CD4-positive, alpha-beta memory T cell (primary cell): Measurements from ENCODE around the gene RAD52. TPM values are rescaled to one million over a fixed set of nuclear protein-coding genes. Genes with fewer than 3 reads are reported as not detected.

ENCODE experiments used
- CTCF ChIA-PET: fragments of 350-600 bp; sonication (Branson Sonifier 250); formaldehyde crosslinking; loops from one replicate; lab custom pipeline; 2021; ENCODE audit warnings: inconsistent platforms; ENCODE audit not compliant: partially characterized antibody; lab: Charles Lee
- POLR2A ChIA-PET: fragments of 350-600 bp; sonication (Branson Sonifier 250); formaldehyde crosslinking; loops from one replicate; lab custom pipeline; 2021; ENCODE audit not compliant: partially characterized antibody; lab: Charles Lee
- DNase-seq, 5 donors: peaks; one replicate each; pipeline versions ENCODE4 v3.0.0 to v3.0.0-alpha.2; 2020 to 2022; ENCODE audit warnings: mixed read lengths in 1 of 5
- H3K27ac ChIP-seq: one replicate; pipeline ENCODE4 v1.7.0; 2013; ENCODE audit warnings: low read depth, low read length
- H3K27me3 ChIP-seq: 2 replicates; pipeline ENCODE4 v1.7.0; 2013; ENCODE audit warnings: mild to moderate bottlenecking, low read length, moderate library complexity; ENCODE audit not compliant: insufficient read depth
- H3K36me3 ChIP-seq: 2 replicates; pipeline ENCODE4 v1.7.0; 2013; ENCODE audit warnings: mild to moderate bottlenecking, low read length, moderate library complexity; ENCODE audit not compliant: insufficient read depth
- H3K4me1 ChIP-seq: 2 replicates; pipeline ENCODE4 v1.7.0; 2013; ENCODE audit warnings: mild to moderate bottlenecking, low read length, moderate library complexity; ENCODE audit not compliant: insufficient read depth
- H3K4me3 ChIP-seq, 2 donors: one replicate each; pipeline ENCODE4 v1.7.0; 2013; ENCODE audit warnings: low read length in 2 of 2, mild to moderate bottlenecking in 1 of 2
- H3K9me3 ChIP-seq, 2 donors: one replicate each; pipeline ENCODE4 v1.7.0; 2013; ENCODE audit warnings: low read length in 2 of 2, control low read depth in 1 of 2; ENCODE audit not compliant: control insufficient read depth in 1 of 2
- H3K27ac Mint-ChIP-seq, 7 donors: one replicate each; pipeline ENCODE4 v1.8.0; 2020 to 2021; ENCODE audit warnings: mixed read lengths in 7 of 7, mild to moderate bottlenecking in 6 of 7, inconsistent platforms in 3 of 7, moderate library complexity in 3 of 7
- H3K27me3 Mint-ChIP-seq, 2 donors: one replicate each; pipeline ENCODE4 v1.8.0; 2020 to 2021; ENCODE audit warnings: mixed read lengths in 2 of 2
- H3K36me3 Mint-ChIP-seq, 2 donors: one replicate each; pipeline ENCODE4 v1.8.0; 2020 to 2021; ENCODE audit warnings: mixed read lengths in 2 of 2, inconsistent platforms in 1 of 2, mild to moderate bottlenecking in 1 of 2
- H3K4me1 Mint-ChIP-seq, 4 donors: one replicate each; pipeline ENCODE4 v1.8.0; 2020 to 2021; ENCODE audit warnings: mixed read lengths in 4 of 4, mild to moderate bottlenecking in 1 of 4
- H3K4me3 Mint-ChIP-seq, 8 donors: one replicate each; pipeline ENCODE4 v1.8.0; 2020 to 2021; ENCODE audit warnings: mixed read lengths in 8 of 8, mild to moderate bottlenecking in 7 of 8, moderate library complexity in 6 of 8, inconsistent platforms in 3 of 8
- H3K9me3 Mint-ChIP-seq, 8 donors: one replicate each; pipeline ENCODE4 v1.8.0; 2020 to 2021; ENCODE audit warnings: mixed read lengths in 8 of 8, mild to moderate bottlenecking in 5 of 8, inconsistent platforms in 3 of 8, moderate library complexity in 1 of 8
- intact Hi-C: fragments of 100-400 bp; cut with micrococcal nuclease; formaldehyde crosslinking; loops from one replicate; pipeline ENCODE4 v1.15.1; 2023
- polyA plus RNA-seq, 2 donors: library from polyadenylated mRNA; unstranded; fragments of 300-500 nt; fragmentation: Illumina TruSeq; gene quantifications; one replicate each; pipeline ENCODE4 v1.2.3, GENCODE V29; 2021
- total RNA-seq, 2 experiments: library from RNA; stranded (reverse); gene quantifications; one replicate each; pipeline ENCODE4 v1.2.3, GENCODE V29; 2021

The RAD52 gene
- total and polyA plus RNA-seq, 4 experiments from 2014 or later = 0.26 to 31.5 (median 17.9) TPM

GRCh38 chr12:865614-866013 is 83.9 kb downstream of the RAD52 start:
- H3K27ac ChIP-seq = no peak overlapping the region
- H3K4me3 Mint-ChIP-seq = no peak overlapping the region
- H3K27me3 ChIP-seq = no peaks in the 10 kb centered on the region
- H3K4me3 ChIP-seq = no peak overlapping the region
- H3K27ac Mint-ChIP-seq = no peak overlapping the region
- H3K27me3 Mint-ChIP-seq = no peaks in the 10 kb centered on the region
- peaks cover 9 to 30% (median 16%) of the 10 kb centered on the region in 4 donors for H3K4me1 Mint-ChIP-seq
- peaks cover 37% of the 10 kb centered on the region for H3K36me3 ChIP-seq
- H3K9me3 Mint-ChIP-seq = no peaks in the 10 kb centered on the region
- no peaks in the 10 kb centered on the region for H3K9me3 ChIP-seq
- intact Hi-C loops = no loop called here
- peaks cover 12% of the 10 kb centered on the region for H3K4me1 ChIP-seq
- ChIA-PET POLR2A (no interaction called here), CTCF (no interaction called here)
- no peak for DNase-seq
- H3K36me3 Mint-ChIP-seq = peaks cover 31 to 72% of the 10 kb centered on the region in 2 donors

GRCh38 chr12:863285-863684 is 86.2 kb downstream of the RAD52 start:
- Mint-ChIP-seq H3K27me3 (no peaks in the 10 kb centered on the region), H3K9me3 (no peaks in the 10 kb centered on the region), H3K36me3 (peaks cover 40 to 75% of the 10 kb centered on the region in 2 donors), H3K4me3 (no peak overlapping the region), H3K27ac (peak overlapping the region in 1 of 7 donors; percentile 29), H3K4me1 (peaks cover 0 to 14% (median 7%) of the 10 kb centered on the region in 4 donors)
- no peaks in the 10 kb centered on the region for H3K27me3 ChIP-seq
- ChIA-PET POLR2A (no interaction called here), CTCF (interaction anchor here (1.8 kb wide), 1 partner anchor 287 kb away, joined by 4 read pairs; no protein-coding TSS in a partner anchor)
- no peak for DNase-seq
- no peaks in the 10 kb centered on the region for H3K9me3 ChIP-seq
- H3K4me1 ChIP-seq = no peaks in the 10 kb centered on the region
- H3K4me3 ChIP-seq = no peak overlapping the region
- intact Hi-C loops = no loop called here
- no peak overlapping the region for H3K27ac ChIP-seq
- H3K36me3 ChIP-seq = peaks cover 56% of the 10 kb centered on the region

GRCh38 chr12:862303-862911 is 87.1 kb downstream of the RAD52 start:
- POLR2A ChIA-PET = no interaction called here
- H3K36me3 ChIP-seq = peaks cover 56% of the 10 kb centered on the region

More at GRCh38 chr12:862303-862911, 87.1 kb downstream of the RAD52 start:
- H3K27ac Mint-ChIP-seq = peak overlapping the region in 4 of 7 donors; percentile 20 to 73 (median 60)
- H3K4me1 Mint-ChIP-seq = peaks cover 0 to 8% (median 6%) of the 10 kb centered on the region in 4 donors
- CTCF ChIA-PET = interaction anchor here (1.8 to 3.5 kb wide), 2 partner anchors 46 to 287 kb away, joined by 4 to 9 read pairs; no protein-coding TSS in a partner anchor
- DNase-seq = no peak
- no peaks in the 10 kb centered on the region for H3K9me3 Mint-ChIP-seq
- Histone ChIP-seq H3K4me1 (no peaks in the 10 kb centered on the region), H3K9me3 (no peaks in the 10 kb centered on the region), H3K27ac (no peak overlapping the region), H3K27me3 (no peaks in the 10 kb centered on the region), H3K4me3 (no peak overlapping the region)
- peaks cover 39 to 72% of the 10 kb centered on the region in 2 donors for H3K36me3 Mint-ChIP-seq
- intact Hi-C loops = no loop called here
- H3K4me3 Mint-ChIP-seq = no peak overlapping the region
- no peaks in the 10 kb centered on the region for H3K27me3 Mint-ChIP-seq

Other genes starting within 250 kb of the RAD52 start
- gene WNK1, start 197.1 kb downstream of the RAD52 start, total RNA-seq = 100 to 1,000 TPM; 192 to 194 TPM
- gene WNK1, start 197.1 kb downstream of the RAD52 start, polyA plus RNA-seq = 10 to 100 TPM in 1 of 2 donors, 1 to 10 TPM in 1; 4.5 to 49.5 TPM
- 10 to 100 TPM; 34.3 to 41.7 TPM for gene ERC1, start 41.5 kb upstream of the RAD52 start, total RNA-seq
- 10 to 100 TPM in 1 of 2 donors, 1 to 10 TPM in 1; 4.0 to 23.2 TPM for gene ERC1, start 41.5 kb upstream of the RAD52 start, polyA plus RNA-seq